Chondrocyte (in vitro differentiated cells): ENCODE measurements around the gene MAN2A1. TPM values are rescaled to one million over a fixed set of nuclear protein-coding genes. Genes with fewer than 3 reads are reported as not detected.

Source experiments
- DNase-seq: peaks from one replicate; pipeline ENCODE4 v3.0.0; 2021; ENCODE audit warnings: mixed read lengths, low spot score
- H3K27ac Mint-ChIP-seq: one replicate; pipeline ENCODE4 v1.8.0; 2021; ENCODE audit warnings: mild to moderate bottlenecking, moderate library complexity, mixed read lengths; ENCODE audit not compliant: unreplicated experiment
- H3K27me3 Mint-ChIP-seq: 2 replicates; pipeline ENCODE4 v1.8.0; 2021; ENCODE audit warnings: low read depth, mixed read lengths
- H3K36me3 Mint-ChIP-seq: 2 replicates; pipeline ENCODE4 v1.8.0; 2021; ENCODE audit warnings: low read depth, mixed read lengths
- H3K4me1 Mint-ChIP-seq: 2 replicates; pipeline ENCODE4 v1.8.0; 2021; ENCODE audit warnings: low read depth, mild to moderate bottlenecking, mixed read lengths
- H3K4me3 Mint-ChIP-seq: one replicate; pipeline ENCODE4 v1.8.0; 2021; ENCODE audit warnings: mild to moderate bottlenecking, moderate library complexity, mixed read lengths; ENCODE audit not compliant: unreplicated experiment
- H3K9me3 Mint-ChIP-seq: 2 replicates; pipeline ENCODE4 v1.8.0; 2021; ENCODE audit warnings: low read depth, mixed read lengths
- total RNA-seq: library from RNA; stranded (reverse); gene quantifications from 3 replicates; pipeline ENCODE4 v1.2.1, GENCODE V29; 2021
- TF ChIP-seq, protein P1 (sequence below): fragments of 200-600 bp; sonication (generic); IDR thresholded peaks from 2 replicates; pipeline ENCODE4 v1.5.0; 2021; ENCODE audit warnings: antibody characterized with exemption, mild to moderate bottlenecking, moderate library complexity

MAN2A1 gene
- total RNA-seq, 1 donor from 2014 or later, result 75.0 TPM

- H3K36me3 Mint-ChIP-seq, result no peaks in the 10 kb centered on the region
- no peak overlapping the region for H3K27ac Mint-ChIP-seq
- no peaks in the 10 kb centered on the region for H3K27me3 Mint-ChIP-seq
- no peaks in the 10 kb centered on the region for H3K9me3 Mint-ChIP-seq
- no peak for DNase-seq
- H3K4me1 Mint-ChIP-seq, result no peaks in the 10 kb centered on the region
- no peak overlapping the region for H3K4me3 Mint-ChIP-seq
- TF ChIP-seq, protein P1, sequence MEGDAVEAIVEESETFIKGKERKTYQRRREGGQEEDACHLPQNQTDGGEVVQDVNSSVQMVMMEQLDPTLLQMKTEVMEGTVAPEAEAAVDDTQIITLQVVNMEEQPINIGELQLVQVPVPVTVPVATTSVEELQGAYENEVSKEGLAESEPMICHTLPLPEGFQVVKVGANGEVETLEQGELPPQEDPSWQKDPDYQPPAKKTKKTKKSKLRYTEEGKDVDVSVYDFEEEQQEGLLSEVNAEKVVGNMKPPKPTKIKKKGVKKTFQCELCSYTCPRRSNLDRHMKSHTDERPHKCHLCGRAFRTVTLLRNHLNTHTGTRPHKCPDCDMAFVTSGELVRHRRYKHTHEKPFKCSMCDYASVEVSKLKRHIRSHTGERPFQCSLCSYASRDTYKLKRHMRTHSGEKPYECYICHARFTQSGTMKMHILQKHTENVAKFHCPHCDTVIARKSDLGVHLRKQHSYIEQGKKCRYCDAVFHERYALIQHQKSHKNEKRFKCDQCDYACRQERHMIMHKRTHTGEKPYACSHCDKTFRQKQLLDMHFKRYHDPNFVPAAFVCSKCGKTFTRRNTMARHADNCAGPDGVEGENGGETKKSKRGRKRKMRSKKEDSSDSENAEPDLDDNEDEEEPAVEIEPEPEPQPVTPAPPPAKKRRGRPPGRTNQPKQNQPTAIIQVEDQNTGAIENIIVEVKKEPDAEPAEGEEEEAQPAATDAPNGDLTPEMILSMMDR, result no peak
Measured at GRCh38 chr5:109668237-109668636, 21.5 kb upstream of the MAN2A1 start.

DNA sequence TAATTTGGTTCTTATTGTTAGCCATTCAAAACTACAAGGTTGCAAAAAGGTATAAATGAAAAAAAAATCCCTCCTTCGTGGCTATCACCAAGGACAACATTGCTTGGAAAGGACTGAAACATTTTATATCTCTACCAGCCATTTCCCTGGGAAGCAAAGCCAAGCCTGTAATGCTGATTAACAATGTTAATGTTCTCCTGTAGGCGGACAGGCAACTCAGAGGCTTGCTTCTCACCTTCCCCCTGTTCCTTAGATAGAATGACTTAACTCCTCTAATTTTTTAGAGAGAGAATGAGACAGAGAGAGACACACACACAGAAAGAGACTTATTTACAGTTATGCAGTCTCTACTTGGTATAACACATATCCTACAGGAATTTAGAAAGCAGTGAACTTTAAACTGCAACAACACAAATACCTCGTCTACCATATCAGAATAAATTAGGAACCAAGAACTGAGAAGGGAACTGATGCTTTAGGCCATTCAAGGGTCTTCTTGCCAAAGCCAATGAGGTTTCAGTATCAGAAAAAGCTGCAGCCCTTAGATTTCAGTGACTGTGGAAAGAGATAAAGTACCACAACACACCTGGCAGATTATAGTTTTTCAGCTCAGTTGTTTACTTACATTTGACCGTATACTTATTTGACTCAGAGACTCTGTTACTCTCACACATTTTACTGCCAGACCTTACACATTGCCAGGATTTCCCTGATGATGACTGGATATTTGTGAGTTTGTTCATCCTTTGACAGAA lies 20.9 kb upstream of the MAN2A1 start:
- TF ChIP-seq, protein P1, result no peak
- H3K4me3 Mint-ChIP-seq, result no peak overlapping the region
- no peak overlapping the region for H3K27ac Mint-ChIP-seq
- no peaks in the 10 kb centered on the region for H3K4me1 Mint-ChIP-seq
- H3K36me3 Mint-ChIP-seq, result no peaks in the 10 kb centered on the region
- no peaks in the 10 kb centered on the region for H3K9me3 Mint-ChIP-seq
- no peaks in the 10 kb centered on the region for H3K27me3 Mint-ChIP-seq
- no peak for DNase-seq

GRCh38 chr5:109669991-109670706 lies 19.6 kb upstream of the MAN2A1 start:
- Mint-ChIP-seq H3K27me3 (no peaks in the 10 kb centered on the region), H3K4me1 (no peaks in the 10 kb centered on the region), H3K36me3 (no peaks in the 10 kb centered on the region), H3K4me3 (no peak overlapping the region), H3K9me3 (no peaks in the 10 kb centered on the region), H3K27ac (no peak overlapping the region)
- no peak for DNase-seq
- TF ChIP-seq, protein P1, result no peak

- Mint-ChIP-seq H3K27ac (no peak overlapping the region), H3K36me3 (no peaks in the 10 kb centered on the region), H3K4me3 (no peak overlapping the region), H3K9me3 (no peaks in the 10 kb centered on the region), H3K4me1 (peaks cover 4% of the 10 kb centered on the region), H3K27me3 (no peaks in the 10 kb centered on the region)
- TF ChIP-seq, protein P1, result no peak
- no peak for DNase-seq
Measured at GRCh38 chr5:109671136-109671535, 18.6 kb upstream of the MAN2A1 start.

- Mint-ChIP-seq H3K9me3 (no peaks in the 10 kb centered on the region), H3K27me3 (no peaks in the 10 kb centered on the region), H3K4me3 (no peak overlapping the region), H3K4me1 (peaks cover 4% of the 10 kb centered on the region), H3K27ac (no peak overlapping the region), H3K36me3 (no peaks in the 10 kb centered on the region)
- no peak for DNase-seq
- TF ChIP-seq, protein P1, result no peak
Measured at GRCh38 chr5:109674596-109674995, 15.1 kb upstream of the MAN2A1 start.
